WTC11 (cell line): ENCODE results near the gene SYPL1. TPM values are rescaled to one million over a fixed set of nuclear protein-coding genes. Genes with fewer than 3 reads are reported as not detected.
A peak's percentile ranks its signal among the peaks of the same experiment; 100 is the strongest.

Experiments used
- ATAC-seq: fragments of 200-7000 bp; cut with Tn5 transposase; 2 replicates; pipeline ENCODE4 v1.10.0; 2021; ENCODE audit warnings: mild to moderate bottlenecking, moderate library complexity
- CTCF ChIA-PET: fragments of 300-600 bp; sonication (Branson Sonifier 250); formaldehyde crosslinking; loops from one replicate; lab custom pipeline; 2021; ENCODE audit warnings: antibody characterized with exemption; lab: Charles Lee
- POLR2A ChIA-PET: fragments of 350-600 bp; sonication (Branson Sonifier 250); formaldehyde crosslinking; loops from one replicate; lab custom pipeline; 2021; ENCODE audit warnings: antibody characterized with exemption; lab: Charles Lee
- DNase-seq: peaks from one replicate; pipeline ENCODE4 v3.0.0; 2021; ENCODE audit warnings: low spot score
- H3K27ac Mint-ChIP-seq: 2 replicates; pipeline ENCODE4 v1.8.0; 2021; ENCODE audit warnings: mixed read lengths
- H3K27me3 Mint-ChIP-seq: 2 replicates; pipeline ENCODE4 v1.8.0; 2021; ENCODE audit warnings: low read depth, mild to moderate bottlenecking, moderate library complexity, mixed read lengths
- H3K36me3 Mint-ChIP-seq: 2 replicates; pipeline ENCODE4 v1.8.0; 2021; ENCODE audit warnings: mixed read lengths
- H3K4me1 Mint-ChIP-seq: 2 replicates; pipeline ENCODE4 v1.8.0; 2022; ENCODE audit warnings: mixed read lengths
- H3K4me3 Mint-ChIP-seq: 2 replicates; pipeline ENCODE4 v1.8.0; 2021; ENCODE audit warnings: mild to moderate bottlenecking, moderate library complexity, mixed read lengths
- H3K9me3 Mint-ChIP-seq: 2 replicates; pipeline ENCODE4 v1.8.0; 2021; ENCODE audit warnings: mixed read lengths
- CREB1 ChIP-seq: sonication (generic); formaldehyde crosslinking; IDR thresholded peaks from 2 replicates; pipeline ENCODE4 v1.8.0; 2023; ENCODE audit warnings: mild to moderate bottlenecking, missing genetic modification reagents
- CTCF ChIP-seq: fragments of 200-600 bp; IDR thresholded peaks from 2 replicates; pipeline ENCODE4 v1.8.0; 2022; ENCODE audit warnings: antibody characterized with exemption
- E2F1 ChIP-seq: sonication (generic); formaldehyde crosslinking; IDR thresholded peaks from 2 replicates; pipeline ENCODE4 v1.8.0; 2022; ENCODE audit warnings: mild to moderate bottlenecking, missing genetic modification reagents
- GTF2I ChIP-seq: fragments of 250-450 bp; sonication (Bioruptor Pico); conservative IDR thresholded peaks from 2 replicates; pipeline ENCODE4 v1.4.0; 2021; ENCODE audit warnings: mild to moderate bottlenecking
- JUN ChIP-seq: sonication (generic); formaldehyde crosslinking; IDR thresholded peaks from 2 replicates; pipeline ENCODE4 v1.8.0; 2023; ENCODE audit warnings: mild to moderate bottlenecking, missing genetic modification reagents
- KAT7 ChIP-seq: sonication (generic); formaldehyde crosslinking; IDR thresholded peaks from 2 replicates; pipeline ENCODE4 v1.8.1; 2023; ENCODE audit warnings: missing genetic modification reagents, mild to moderate bottlenecking, borderline replicate concordance
- MYBL2 ChIP-seq: sonication (generic); formaldehyde crosslinking; IDR thresholded peaks from 2 replicates; pipeline ENCODE4 v1.8.1; 2023; ENCODE audit warnings: mild to moderate bottlenecking, moderate library complexity, missing genetic modification reagents
- NFATC4 ChIP-seq: fragments of 250-450 bp; sonication (Bioruptor Pico); IDR thresholded peaks from 2 replicates; pipeline ENCODE4 v1.9.0; 2021; ENCODE audit warnings: mild to moderate bottlenecking
- NR2C2 ChIP-seq: sonication (generic); formaldehyde crosslinking; IDR thresholded peaks from 2 replicates; pipeline ENCODE4 v1.8.0; 2022; ENCODE audit warnings: mild to moderate bottlenecking, missing genetic modification reagents
- RELA ChIP-seq: sonication (generic); formaldehyde crosslinking; IDR thresholded peaks from 2 replicates; pipeline ENCODE4 v1.8.1; 2022; ENCODE audit warnings: missing genetic modification reagents, mild to moderate bottlenecking, borderline replicate concordance
- SMAD3 ChIP-seq: sonication (generic); formaldehyde crosslinking; IDR thresholded peaks from 2 replicates; pipeline ENCODE4 v1.8.0; 2022; ENCODE audit warnings: missing genetic modification reagents, mild to moderate bottlenecking, borderline replicate concordance
- SMAD4 ChIP-seq: sonication (generic); formaldehyde crosslinking; IDR thresholded peaks from 2 replicates; pipeline ENCODE4 v1.8.0; 2022; ENCODE audit warnings: mild to moderate bottlenecking, missing genetic modification reagents
- SP1 ChIP-seq: sonication (generic); formaldehyde crosslinking; conservative IDR thresholded peaks from 2 replicates; pipeline ENCODE4 v1.8.1; 2022; ENCODE audit warnings: missing genetic modification reagents
- ZNF219 ChIP-seq: sonication (generic); formaldehyde crosslinking; IDR thresholded peaks from 2 replicates; pipeline ENCODE4 v1.8.0; 2023; ENCODE audit warnings: missing genetic modification reagents, mild to moderate bottlenecking, borderline replicate concordance
- ZNF425 ChIP-seq: fragments of 250-450 bp; sonication (Bioruptor Pico); conservative IDR thresholded peaks from 2 replicates; pipeline ENCODE4 v1.9.0; 2021; ENCODE audit warnings: mild to moderate bottlenecking
- total RNA-seq: library from RNA; stranded (reverse); gene quantifications from 3 replicates; pipeline ENCODE4 v1.2.3, GENCODE V29; 2021
- TF ChIP-seq, protein P1 (sequence below): sonication (generic); formaldehyde crosslinking; conservative IDR thresholded peaks from 2 replicates; pipeline ENCODE4 v1.8.1; 2023; ENCODE audit warnings: mild to moderate bottlenecking, low read depth, missing genetic modification reagents, moderate library complexity
- TF ChIP-seq, protein P2 (sequence below): sonication (generic); formaldehyde crosslinking; IDR thresholded peaks from 2 replicates; pipeline ENCODE4 v1.8.0; 2023; ENCODE audit warnings: missing genetic modification reagents
- TF ChIP-seq, protein P3 (sequence below): fragments of 250-450 bp; sonication (Bioruptor Pico); IDR thresholded peaks from 2 replicates; pipeline ENCODE4 v1.9.0; 2021; ENCODE audit warnings: mild to moderate bottlenecking
- TF ChIP-seq, protein P4 (sequence below): sonication (generic); formaldehyde crosslinking; IDR thresholded peaks from 2 replicates; pipeline ENCODE4 v1.8.1; 2022; ENCODE audit warnings: low read depth, mild to moderate bottlenecking, moderate library complexity, missing genetic modification reagents, borderline replicate concordance

The SYPL1 gene
- total RNA-seq, 1 experiment from 2014 or later = 54.8 TPM

DNA sequence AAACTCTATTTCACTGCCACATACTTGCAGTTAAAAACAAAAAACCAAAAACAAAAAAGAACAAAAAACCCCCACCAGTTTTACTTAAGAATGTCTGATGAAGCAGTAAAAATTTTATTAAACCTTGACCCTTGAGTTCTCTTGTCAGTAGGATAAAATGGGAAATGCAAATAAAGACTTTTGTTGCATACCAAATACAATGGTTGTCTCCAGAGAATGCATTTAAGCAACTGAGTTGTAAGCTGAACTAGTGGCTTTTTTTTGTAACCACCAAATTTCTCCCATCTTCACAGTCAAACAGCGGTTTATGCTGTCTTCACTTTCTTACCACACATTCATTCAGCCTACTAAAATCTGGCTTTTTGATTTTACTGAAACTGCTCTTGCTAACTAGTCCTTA lies 3.1 kb downstream of the SYPL1 start (continued):
- TF ChIP-seq, protein P1, sequence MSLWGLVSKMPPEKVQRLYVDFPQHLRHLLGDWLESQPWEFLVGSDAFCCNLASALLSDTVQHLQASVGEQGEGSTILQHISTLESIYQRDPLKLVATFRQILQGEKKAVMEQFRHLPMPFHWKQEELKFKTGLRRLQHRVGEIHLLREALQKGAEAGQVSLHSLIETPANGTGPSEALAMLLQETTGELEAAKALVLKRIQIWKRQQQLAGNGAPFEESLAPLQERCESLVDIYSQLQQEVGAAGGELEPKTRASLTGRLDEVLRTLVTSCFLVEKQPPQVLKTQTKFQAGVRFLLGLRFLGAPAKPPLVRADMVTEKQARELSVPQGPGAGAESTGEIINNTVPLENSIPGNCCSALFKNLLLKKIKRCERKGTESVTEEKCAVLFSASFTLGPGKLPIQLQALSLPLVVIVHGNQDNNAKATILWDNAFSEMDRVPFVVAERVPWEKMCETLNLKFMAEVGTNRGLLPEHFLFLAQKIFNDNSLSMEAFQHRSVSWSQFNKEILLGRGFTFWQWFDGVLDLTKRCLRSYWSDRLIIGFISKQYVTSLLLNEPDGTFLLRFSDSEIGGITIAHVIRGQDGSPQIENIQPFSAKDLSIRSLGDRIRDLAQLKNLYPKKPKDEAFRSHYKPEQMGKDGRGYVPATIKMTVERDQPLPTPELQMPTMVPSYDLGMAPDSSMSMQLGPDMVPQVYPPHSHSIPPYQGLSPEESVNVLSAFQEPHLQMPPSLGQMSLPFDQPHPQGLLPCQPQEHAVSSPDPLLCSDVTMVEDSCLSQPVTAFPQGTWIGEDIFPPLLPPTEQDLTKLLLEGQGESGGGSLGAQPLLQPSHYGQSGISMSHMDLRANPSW (CRISPR knock-in tag) = no peak
- TF ChIP-seq, protein P2, sequence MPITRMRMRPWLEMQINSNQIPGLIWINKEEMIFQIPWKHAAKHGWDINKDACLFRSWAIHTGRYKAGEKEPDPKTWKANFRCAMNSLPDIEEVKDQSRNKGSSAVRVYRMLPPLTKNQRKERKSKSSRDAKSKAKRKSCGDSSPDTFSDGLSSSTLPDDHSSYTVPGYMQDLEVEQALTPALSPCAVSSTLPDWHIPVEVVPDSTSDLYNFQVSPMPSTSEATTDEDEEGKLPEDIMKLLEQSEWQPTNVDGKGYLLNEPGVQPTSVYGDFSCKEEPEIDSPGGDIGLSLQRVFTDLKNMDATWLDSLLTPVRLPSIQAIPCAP = no peak
- TF ChIP-seq RELA (CRISPR knock-in tag) = no peak

DNA sequence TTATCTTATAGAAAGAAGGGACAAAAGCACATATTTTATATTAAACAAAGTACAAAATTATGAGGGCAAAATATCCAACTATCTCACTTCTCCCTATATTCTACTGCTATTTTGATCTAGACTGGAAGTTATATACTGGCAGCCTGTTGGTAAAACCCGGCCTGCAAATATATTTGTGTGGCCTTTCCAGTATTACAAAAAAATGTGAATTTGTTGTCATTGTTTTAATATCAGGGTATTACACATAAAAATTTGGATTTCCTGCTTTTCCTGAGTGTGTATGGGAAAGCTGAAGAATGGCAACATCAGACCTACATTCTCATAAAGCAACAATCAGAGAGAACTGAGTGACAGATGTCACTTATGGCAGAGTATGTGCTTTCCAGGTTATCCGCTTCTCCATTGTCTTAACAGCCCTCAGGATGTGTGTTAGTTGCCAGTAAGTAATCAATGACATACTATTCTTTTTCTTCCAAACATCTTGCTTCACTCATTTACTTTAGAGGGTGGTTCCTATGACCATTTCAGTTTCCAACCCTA lies 7.3 kb downstream of the SYPL1 start:
- DNase-seq (no peak), ATAC-seq (no peak)
- Mint-ChIP-seq H3K4me3 (no peak overlapping the region), H3K27ac (no peak overlapping the region), H3K4me1 (peaks cover 35% of the 10 kb centered on the region), H3K27me3 (no peaks in the 10 kb centered on the region), H3K9me3 (no peaks in the 10 kb centered on the region), H3K36me3 (peaks cover 2% of the 10 kb centered on the region; the same call in 1 of the 2 replicates)
- ChIA-PET CTCF (no interaction called here), POLR2A (no interaction called here)
- TF ChIP-seq SMAD4 (CRISPR knock-in tag) = no peak
- no peak for TF ChIP-seq SMAD3 (CRISPR knock-in tag)
- TF ChIP-seq, protein P3, sequence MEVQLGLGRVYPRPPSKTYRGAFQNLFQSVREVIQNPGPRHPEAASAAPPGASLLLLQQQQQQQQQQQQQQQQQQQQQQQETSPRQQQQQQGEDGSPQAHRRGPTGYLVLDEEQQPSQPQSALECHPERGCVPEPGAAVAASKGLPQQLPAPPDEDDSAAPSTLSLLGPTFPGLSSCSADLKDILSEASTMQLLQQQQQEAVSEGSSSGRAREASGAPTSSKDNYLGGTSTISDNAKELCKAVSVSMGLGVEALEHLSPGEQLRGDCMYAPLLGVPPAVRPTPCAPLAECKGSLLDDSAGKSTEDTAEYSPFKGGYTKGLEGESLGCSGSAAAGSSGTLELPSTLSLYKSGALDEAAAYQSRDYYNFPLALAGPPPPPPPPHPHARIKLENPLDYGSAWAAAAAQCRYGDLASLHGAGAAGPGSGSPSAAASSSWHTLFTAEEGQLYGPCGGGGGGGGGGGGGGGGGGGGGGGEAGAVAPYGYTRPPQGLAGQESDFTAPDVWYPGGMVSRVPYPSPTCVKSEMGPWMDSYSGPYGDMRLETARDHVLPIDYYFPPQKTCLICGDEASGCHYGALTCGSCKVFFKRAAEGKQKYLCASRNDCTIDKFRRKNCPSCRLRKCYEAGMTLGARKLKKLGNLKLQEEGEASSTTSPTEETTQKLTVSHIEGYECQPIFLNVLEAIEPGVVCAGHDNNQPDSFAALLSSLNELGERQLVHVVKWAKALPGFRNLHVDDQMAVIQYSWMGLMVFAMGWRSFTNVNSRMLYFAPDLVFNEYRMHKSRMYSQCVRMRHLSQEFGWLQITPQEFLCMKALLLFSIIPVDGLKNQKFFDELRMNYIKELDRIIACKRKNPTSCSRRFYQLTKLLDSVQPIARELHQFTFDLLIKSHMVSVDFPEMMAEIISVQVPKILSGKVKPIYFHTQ (CRISPR knock-in tag) = no peak
- TF ChIP-seq MYBL2 (CRISPR knock-in tag) = no peak
- no peak for TF ChIP-seq ZNF219 (CRISPR knock-in tag)
- TF ChIP-seq GTF2I = no peak
- TF ChIP-seq E2F1 = no peak
- no peak for TF ChIP-seq NFATC4 (CRISPR knock-in tag)
- TF ChIP-seq CTCF = no peak
- TF ChIP-seq SP1 (CRISPR knock-in tag) = no peak

GRCh38 chr7:106102387-106102966 lies 9.6 kb downstream of the SYPL1 start:
- CTCF ChIA-PET = interaction anchor here (1.3 kb wide), 1 partner anchor 31 kb away, joined by 3 read pairs; no protein-coding TSS in a partner anchor
- DNase-seq = no peak
- POLR2A ChIA-PET = no interaction called here
- H3K4me1 Mint-ChIP-seq = peaks cover 26% of the 10 kb centered on the region
- H3K9me3 Mint-ChIP-seq = no peaks in the 10 kb centered on the region
- H3K36me3 Mint-ChIP-seq = peaks cover 5% of the 10 kb centered on the region
- H3K27ac Mint-ChIP-seq = peak overlapping the region; percentile 89
- no peak overlapping the region for H3K4me3 Mint-ChIP-seq
- H3K27me3 Mint-ChIP-seq = no peaks in the 10 kb centered on the region
- no peak for ATAC-seq
- TF ChIP-seq ZNF425 (CRISPR knock-in tag) (no peak), JUN (no peak), NR2C2 (CRISPR knock-in tag) (no peak), KAT7 (CRISPR knock-in tag) (no peak), CREB1 (CRISPR knock-in tag) (no peak)
- TF ChIP-seq, protein P4, sequence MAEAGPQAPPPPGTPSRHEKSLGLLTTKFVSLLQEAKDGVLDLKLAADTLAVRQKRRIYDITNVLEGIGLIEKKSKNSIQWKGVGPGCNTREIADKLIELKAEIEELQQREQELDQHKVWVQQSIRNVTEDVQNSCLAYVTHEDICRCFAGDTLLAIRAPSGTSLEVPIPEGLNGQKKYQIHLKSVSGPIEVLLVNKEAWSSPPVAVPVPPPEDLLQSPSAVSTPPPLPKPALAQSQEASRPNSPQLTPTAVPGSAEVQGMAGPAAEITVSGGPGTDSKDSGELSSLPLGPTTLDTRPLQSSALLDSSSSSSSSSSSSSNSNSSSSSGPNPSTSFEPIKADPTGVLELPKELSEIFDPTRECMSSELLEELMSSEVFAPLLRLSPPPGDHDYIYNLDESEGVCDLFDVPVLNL = no peak
